GM19238 (cell line): ENCODE measurements around the gene LDB3.

ENCODE experiments used
- DNase-seq: peaks from one replicate; pipeline ENCODE4 v3.0.0; 2011; ENCODE audit warnings: low spot score; ENCODE audit not compliant: insufficient read length

The LDB3 gene

GRCh38 chr10:86685893-86686632, 17.8 kb downstream of the LDB3 start:
- no peak for DNase-seq

GRCh38 chr10:86686972-86687371, 18.7 kb downstream of the LDB3 start:
- no peak for DNase-seq

- DNase-seq: no peak
Observed at GRCh38 chr10:86687750-86688149, 19.4 kb downstream of the LDB3 start.

- DNase-seq: peak; percentile 72
Observed at GRCh38 chr10:86688398-86688921, 20.1 kb downstream of the LDB3 start.

GRCh38 chr10:86689146-86689545, 20.8 kb downstream of the LDB3 start:
- no peak for DNase-seq

- DNase-seq: no peak
Observed at GRCh38 chr10:86690231-86690630, 21.9 kb downstream of the LDB3 start.

GRCh38 chr10:86690657-86691084, 22.4 kb downstream of the LDB3 start:
- DNase-seq: no peak

GRCh38 chr10:86691333-86692022, 23.2 kb downstream of the LDB3 start:
- no peak for DNase-seq

GRCh38 chr10:86692023-86692514, 23.8 kb downstream of the LDB3 start:
- no peak for DNase-seq

GRCh38 chr10:86692664-86693063, 24.4 kb downstream of the LDB3 start:
- no peak for DNase-seq

GRCh38 chr10:86693275-86693674, 25.0 kb downstream of the LDB3 start:
- DNase-seq: no peak

GRCh38 chr10:86693721-86694369, 25.5 kb downstream of the LDB3 start:
- no peak for DNase-seq

GRCh38 chr10:86698207-86698940, 30.1 kb downstream of the LDB3 start:
- no peak for DNase-seq

- no peak for DNase-seq
Observed at GRCh38 chr10:86699125-86699524, 30.8 kb downstream of the LDB3 start.

GRCh38 chr10:86699541-86699940, 31.2 kb downstream of the LDB3 start:
- DNase-seq: no peak

GRCh38 chr10:86699991-86700840, 31.9 kb downstream of the LDB3 start:
- DNase-seq: no peak

- DNase-seq: no peak
Observed at GRCh38 chr10:86700851-86701617, 32.7 kb downstream of the LDB3 start.

- DNase-seq: no peak
Observed at GRCh38 chr10:86703176-86703575, 34.9 kb downstream of the LDB3 start.

GRCh38 chr10:86705139-86705538, 36.8 kb downstream of the LDB3 start:
- DNase-seq: no peak

- DNase-seq: no peak
Observed at GRCh38 chr10:86705905-86706304, 37.6 kb downstream of the LDB3 start.
